ENCODE results near the gene NR4A1. TPM values are rescaled to one million over a fixed set of nuclear protein-coding genes. Genes with fewer than 3 reads are reported as not detected.

Gene NR4A1
- total RNA-seq, 3 donors from 2014 or later, result 16.2 to 123 (median 44.6) TPM

DNA sequence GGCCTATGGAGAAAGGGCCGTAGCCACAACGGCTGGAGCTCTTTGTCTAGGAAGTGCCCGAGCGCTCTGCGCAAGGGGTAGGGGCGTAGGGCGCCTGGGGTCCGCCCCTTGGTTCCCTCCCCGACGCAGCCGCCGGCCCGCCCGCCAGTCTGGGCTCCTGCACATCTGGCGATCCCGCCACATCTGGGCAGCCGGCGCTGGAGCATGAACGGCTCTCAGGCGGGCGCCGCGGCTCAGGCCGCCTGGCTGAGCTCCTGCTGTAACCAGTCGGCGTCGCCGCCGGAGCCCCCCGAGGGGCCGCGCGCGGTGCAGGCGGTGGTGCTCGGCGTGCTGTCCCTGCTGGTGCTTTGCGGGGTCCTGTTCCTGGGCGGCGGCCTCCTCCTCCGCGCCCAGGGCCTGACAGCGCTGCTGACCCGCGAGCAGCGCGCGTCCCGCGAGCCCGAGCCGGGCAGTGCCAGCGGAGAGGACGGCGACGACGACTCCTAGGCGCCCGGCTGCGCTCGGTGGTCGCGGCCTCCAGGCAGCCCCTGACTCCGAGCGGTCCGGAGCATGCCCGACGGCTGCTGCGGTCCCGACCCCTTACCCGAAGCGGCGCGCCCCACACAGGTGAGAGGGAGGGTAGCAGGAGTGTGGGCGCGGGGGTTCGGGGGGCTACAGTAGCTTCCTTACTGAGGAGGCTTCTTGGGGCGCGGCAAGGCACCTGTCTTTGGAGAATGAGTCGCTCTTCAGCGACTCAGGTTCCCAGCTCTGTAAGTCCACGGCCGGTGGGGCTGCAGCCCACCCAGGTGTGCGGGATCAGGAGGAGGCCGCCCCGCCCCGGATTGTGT lies 28.5 kb downstream of the NR4A1 start, which contains the start of gene SMIM41:
Gene SMIM41 (plus strand): TSS at position 129 of the 827 bp plus-strand sequence. CDS start 76 bp downstream, at position 205.
- TF ChIP-seq, protein P1, sequence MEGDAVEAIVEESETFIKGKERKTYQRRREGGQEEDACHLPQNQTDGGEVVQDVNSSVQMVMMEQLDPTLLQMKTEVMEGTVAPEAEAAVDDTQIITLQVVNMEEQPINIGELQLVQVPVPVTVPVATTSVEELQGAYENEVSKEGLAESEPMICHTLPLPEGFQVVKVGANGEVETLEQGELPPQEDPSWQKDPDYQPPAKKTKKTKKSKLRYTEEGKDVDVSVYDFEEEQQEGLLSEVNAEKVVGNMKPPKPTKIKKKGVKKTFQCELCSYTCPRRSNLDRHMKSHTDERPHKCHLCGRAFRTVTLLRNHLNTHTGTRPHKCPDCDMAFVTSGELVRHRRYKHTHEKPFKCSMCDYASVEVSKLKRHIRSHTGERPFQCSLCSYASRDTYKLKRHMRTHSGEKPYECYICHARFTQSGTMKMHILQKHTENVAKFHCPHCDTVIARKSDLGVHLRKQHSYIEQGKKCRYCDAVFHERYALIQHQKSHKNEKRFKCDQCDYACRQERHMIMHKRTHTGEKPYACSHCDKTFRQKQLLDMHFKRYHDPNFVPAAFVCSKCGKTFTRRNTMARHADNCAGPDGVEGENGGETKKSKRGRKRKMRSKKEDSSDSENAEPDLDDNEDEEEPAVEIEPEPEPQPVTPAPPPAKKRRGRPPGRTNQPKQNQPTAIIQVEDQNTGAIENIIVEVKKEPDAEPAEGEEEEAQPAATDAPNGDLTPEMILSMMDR (IDR thresholded peaks at IDR 0.05), result no peak
- H3K4me3 ChIP-seq, result no peak within 1 kb of the TSS
- H3K36me3 ChIP-seq (ENCODE audit: low read depth), result no peaks in the 10 kb centered on the region
- intact Hi-C loops (cut with DNase I, micrococcal nuclease), result loop anchor here (5.0 kb wide), 1 partner anchor 52 kb away; no protein-coding TSS in a partner anchor
- DNase-seq (no peak), ATAC-seq (no peak)
- no peaks in the 10 kb centered on the region for H3K9me3 ChIP-seq
- H3K4me1 ChIP-seq (ENCODE audit: low read depth), result peaks cover 4% of the 10 kb centered on the region

DNA sequence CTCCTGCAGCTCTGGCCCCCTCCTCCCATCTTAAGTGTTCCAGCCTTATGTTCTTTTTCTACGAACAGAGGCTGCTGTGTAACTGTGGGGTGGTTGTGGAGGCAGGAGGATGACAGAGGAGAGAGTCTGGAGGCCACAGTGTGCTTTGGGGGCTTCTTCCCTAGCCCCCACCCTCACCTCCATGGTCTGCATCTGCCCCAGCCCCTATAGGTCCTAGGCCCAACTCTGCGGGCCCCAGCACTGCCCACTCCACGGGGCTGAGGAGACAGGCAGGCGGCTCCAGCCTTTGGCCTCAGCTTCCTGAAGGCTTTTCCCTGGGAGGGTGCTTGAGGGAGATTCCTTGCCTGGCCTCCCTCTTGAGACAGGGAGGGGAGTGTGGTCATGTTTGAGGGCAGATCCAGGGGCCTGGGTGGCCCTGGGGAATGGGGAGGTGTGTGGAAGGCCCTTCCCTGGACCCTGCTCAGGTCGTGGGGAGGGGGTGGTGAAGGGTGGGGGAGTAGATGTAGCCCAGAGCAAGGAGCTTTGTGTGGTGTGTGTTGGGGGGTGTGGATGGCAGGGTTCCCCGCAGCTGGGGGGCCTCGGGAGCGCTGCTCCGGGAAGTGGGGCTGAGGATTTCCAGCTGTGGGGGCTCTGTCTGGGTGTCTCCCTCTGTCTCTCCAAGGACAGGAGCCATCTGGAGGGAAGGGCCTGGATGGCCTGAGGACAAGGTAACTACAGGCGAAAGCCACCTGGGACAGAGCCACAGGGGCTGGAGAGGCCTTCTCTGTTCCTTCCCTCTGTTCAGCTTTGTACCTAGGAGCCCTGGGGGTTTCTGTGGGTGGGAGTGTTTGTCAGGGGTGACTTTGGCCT lies 29.4 kb downstream of the NR4A1 start:
- Histone ChIP-seq H3K36me3 (ENCODE audit: low read depth) (no peaks in the 10 kb centered on the region), H3K4me3 (no peak overlapping the region), H3K9me3 (no peaks in the 10 kb centered on the region), H3K4me1 (ENCODE audit: low read depth) (peaks cover 4% of the 10 kb centered on the region)
- TF ChIP-seq, protein P1 (IDR thresholded peaks at IDR 0.05), result no peak
- intact Hi-C loops (cut with DNase I, micrococcal nuclease), result loop anchor here (5.0 kb wide), 1 partner anchor 53 kb away; no protein-coding TSS in a partner anchor
- DNase-seq (no peak), ATAC-seq (no peak)

DNA sequence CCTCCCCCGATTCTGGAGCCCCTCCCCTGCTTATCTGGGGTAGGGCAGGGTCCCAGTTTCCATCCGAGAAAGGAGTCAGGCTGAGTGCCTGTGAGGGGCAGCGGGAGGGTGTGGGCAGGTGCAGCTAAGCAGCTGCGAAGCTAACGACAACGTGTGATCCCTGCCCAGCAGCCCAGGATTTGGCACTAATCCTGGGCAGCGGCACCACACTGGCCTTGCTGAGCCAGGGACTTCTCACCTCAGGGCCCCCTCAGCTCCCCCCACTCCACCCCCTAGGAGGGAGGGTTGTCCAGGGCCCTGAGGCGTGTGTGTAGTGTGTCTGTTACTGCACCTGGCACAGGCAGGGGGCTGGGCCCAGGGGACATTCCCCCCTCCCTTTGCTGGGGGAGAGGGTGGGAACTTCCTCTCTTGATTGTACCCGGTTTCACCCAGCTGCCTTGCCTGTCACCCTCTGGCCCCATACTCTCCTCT lies 30.1 kb downstream of the NR4A1 start:
- ATAC-seq (peak; percentile 51), DNase-seq (no peak)
- intact Hi-C loops (cut with DNase I, micrococcal nuclease), result loop anchor here (5.0 kb wide), 1 partner anchor 54 kb away; no protein-coding TSS in a partner anchor
- TF ChIP-seq, protein P1 (IDR thresholded peaks at IDR 0.05), result no peak
- Histone ChIP-seq H3K36me3 (ENCODE audit: low read depth) (no peaks in the 10 kb centered on the region), H3K4me1 (ENCODE audit: low read depth) (peaks cover 8% of the 10 kb centered on the region), H3K4me3 (no peak overlapping the region), H3K9me3 (no peaks in the 10 kb centered on the region)

DNA sequence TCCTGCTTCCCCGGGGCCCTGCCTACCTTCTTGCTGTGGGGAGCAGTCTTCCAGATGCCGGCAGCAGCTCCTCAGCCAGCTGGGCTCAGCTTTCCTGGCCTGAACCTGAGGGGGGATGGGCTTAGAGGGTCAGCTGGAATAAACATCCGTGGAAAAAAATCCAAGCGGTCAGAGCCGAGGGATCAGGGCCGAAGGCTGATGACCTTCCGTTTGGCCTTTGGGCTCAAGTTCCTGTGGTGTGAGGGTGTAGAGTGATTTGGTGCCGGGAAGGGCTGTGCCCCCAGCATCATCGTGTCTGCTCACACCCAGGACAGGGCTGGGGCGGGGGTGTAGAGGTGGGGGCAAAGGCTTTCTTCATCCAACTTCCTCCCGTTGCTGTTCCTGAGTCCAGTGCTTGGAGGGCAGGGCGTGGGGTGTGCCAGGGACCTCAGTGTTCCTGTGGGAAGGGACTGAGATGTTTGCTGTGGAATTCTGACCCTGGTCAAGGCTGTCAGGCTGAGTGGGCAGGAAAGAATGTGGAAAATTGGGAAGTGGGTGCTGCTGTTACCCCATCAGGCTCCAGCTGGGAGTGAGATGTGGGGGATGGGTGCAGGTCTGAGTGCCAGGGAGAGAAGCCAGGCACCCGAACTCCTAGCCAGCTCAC lies 30.9 kb downstream of the NR4A1 start:
- intact Hi-C loops (cut with DNase I, micrococcal nuclease), result loop anchor here (5.0 kb wide), 1 partner anchor 55 kb away; no protein-coding TSS in a partner anchor
- H3K9me3 ChIP-seq, result no peaks in the 10 kb centered on the region
- H3K4me1 ChIP-seq (ENCODE audit: low read depth), result peaks cover 9% of the 10 kb centered on the region
- ATAC-seq, result peak; percentile 7
- no peaks in the 10 kb centered on the region for H3K36me3 ChIP-seq (ENCODE audit: low read depth)
- DNase-seq, result peak in 1 of 3 donors; percentile 41
- TF ChIP-seq, protein P1 (IDR thresholded peaks at IDR 0.05), result no peak
- H3K4me3 ChIP-seq, result no peak overlapping the region

DNA sequence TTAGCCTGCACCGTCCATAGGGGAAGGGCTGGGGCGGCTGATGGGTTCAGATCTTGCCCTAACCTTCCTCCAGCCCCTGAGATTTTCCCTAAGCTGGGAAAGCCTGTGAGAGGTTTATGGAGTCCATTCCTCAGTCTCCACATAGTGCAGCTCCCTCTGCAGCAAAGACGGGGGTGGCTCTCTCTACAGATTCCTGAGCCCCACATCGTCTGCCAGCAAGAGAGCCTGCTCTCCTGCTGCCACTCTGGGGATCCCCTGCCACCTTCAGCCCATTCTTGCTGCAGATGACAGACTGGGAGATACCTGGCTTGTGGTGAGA lies 31.4 kb downstream of the NR4A1 start:
- intact Hi-C loops (cut with DNase I, micrococcal nuclease), result loop anchor here (5.0 kb wide), 1 partner anchor 55 kb away; no protein-coding TSS in a partner anchor
- no peak for ATAC-seq
- Histone ChIP-seq H3K9me3 (no peaks in the 10 kb centered on the region), H3K36me3 (ENCODE audit: low read depth) (no peaks in the 10 kb centered on the region), H3K4me1 (ENCODE audit: low read depth) (peaks cover 9% of the 10 kb centered on the region), H3K4me3 (no peak overlapping the region)
- TF ChIP-seq, protein P1 (IDR thresholded peaks at IDR 0.05), result no peak
- no peak for DNase-seq

Data from mucosa of descending colon (tissue), 3 donors.